HEK293T (cell line): ENCODE measurements around the gene NR5A1.

Experiments
- CTCF ChIA-PET: fragments of 350-600 bp; formaldehyde crosslinking; extraction: SDS; loops from one replicate; lab custom pipeline; 2021; ENCODE audit warnings: antibody characterized with exemption, inconsistent platforms; lab: Yijun Ruan, JAX
- POLR2A ChIA-PET: fragments of 350-600 bp; formaldehyde crosslinking; extraction: SDS; loops from one replicate; lab custom pipeline; 2020; ENCODE audit warnings: antibody characterized with exemption, inconsistent platforms; lab: Yijun Ruan, JAX
- DNase-seq: peaks from one replicate; pipeline ENCODE4 v3.0.0; 2012; ENCODE audit warnings: mixed read lengths; ENCODE audit errors: extremely low spot score
- ARNT ChIP-seq: fragments of 450-650 bp; IDR thresholded peaks from 2 replicates; pipeline ENCODE4 v1.6.1; 2017; ENCODE audit warnings: mild to moderate bottlenecking
- BHLHE40 ChIP-seq: fragments of 450-650 bp; IDR thresholded peaks from 2 replicates; pipeline ENCODE4 v1.6.1; 2016; ENCODE audit warnings: mild to moderate bottlenecking, moderate library complexity, borderline replicate concordance
- CTBP1 ChIP-seq: fragments of 450-650 bp; IDR thresholded peaks from 2 replicates; pipeline ENCODE4 v1.6.1; 2016; ENCODE audit warnings: borderline replicate concordance
- ELF4 ChIP-seq: fragments of 450-650 bp; IDR thresholded peaks from 2 replicates; pipeline ENCODE4 v1.6.1; 2017; ENCODE audit warnings: antibody characterized with exemption
- FOXA1 ChIP-seq: fragments of 450-650 bp; IDR thresholded peaks from 2 replicates; pipeline ENCODE4 v1.6.1; 2016; ENCODE audit warnings: mild to moderate bottlenecking
- FOXK2 ChIP-seq: fragments of 450-650 bp; IDR thresholded peaks from 2 replicates; pipeline ENCODE4 v1.6.1; 2016; ENCODE audit warnings: mild to moderate bottlenecking
- FOXM1 ChIP-seq: fragments of 450-650 bp; IDR thresholded peaks from 2 replicates; pipeline ENCODE4 v1.6.1; 2017; ENCODE audit warnings: mild to moderate bottlenecking, borderline replicate concordance
- HDGF ChIP-seq: fragments of 450-650 bp; IDR thresholded peaks from 2 replicates; pipeline ENCODE4 v1.6.1; 2017; ENCODE audit warnings: antibody characterized with exemption, borderline replicate concordance
- L3MBTL2 ChIP-seq: fragments of 450-650 bp; conservative IDR thresholded peaks from 2 replicates; pipeline ENCODE4 v1.6.1; 2016; ENCODE audit warnings: mild to moderate bottlenecking
- LEF1 ChIP-seq: fragments of 450-650 bp; IDR thresholded peaks from 2 replicates; pipeline ENCODE4 v1.6.1; 2017; ENCODE audit warnings: mild to moderate bottlenecking, borderline replicate concordance
- NFRKB ChIP-seq: fragments of 450-650 bp; IDR thresholded peaks from 2 replicates; pipeline ENCODE4 v1.6.1; 2016; ENCODE audit warnings: mild to moderate bottlenecking, moderate library complexity
- PKNOX1 ChIP-seq: fragments of 450-650 bp; IDR thresholded peaks from 2 replicates; pipeline ENCODE4 v1.6.1; 2016
- SP1 ChIP-seq: fragments of 450-650 bp; IDR thresholded peaks from 2 replicates; pipeline ENCODE4 v1.6.1; 2017
- SUZ12 ChIP-seq: fragments of 450-650 bp; IDR thresholded peaks from 2 replicates; pipeline ENCODE4 v1.6.1; 2016; ENCODE audit warnings: mild to moderate bottlenecking
- TARDBP ChIP-seq: fragments of 450-650 bp; IDR thresholded peaks from 2 replicates; pipeline ENCODE4 v1.6.1; 2016
- ZNF384 ChIP-seq: fragments of 450-650 bp; IDR thresholded peaks from 2 replicates; pipeline ENCODE4 v1.6.1; 2016

Gene NR5A1

DNA sequence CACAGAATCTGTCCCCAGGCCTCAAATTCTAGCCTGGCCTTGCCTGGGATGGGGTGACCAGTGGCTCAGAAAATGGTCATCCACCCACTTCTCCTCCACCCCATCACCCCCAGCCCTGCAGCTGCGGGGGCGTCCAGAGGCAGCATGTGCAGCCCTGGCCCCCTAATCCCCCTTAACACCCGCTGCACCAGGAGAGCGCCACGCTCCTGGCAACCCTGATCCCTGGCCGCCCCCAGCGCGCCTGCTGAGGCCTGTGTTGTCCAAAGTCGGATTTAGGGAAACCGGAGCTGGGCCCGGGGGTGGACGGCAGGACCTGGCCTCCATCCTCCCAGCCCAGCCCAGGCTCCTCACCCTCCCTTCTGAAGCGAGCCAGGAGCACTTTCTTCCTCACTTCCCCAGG is 22.0 kb downstream of the NR5A1 start:
- ChIA-PET CTCF (no interaction called here), POLR2A (no interaction called here)
- DNase-seq = no peak
- TF ChIP-seq PKNOX1 (no peak), L3MBTL2 (no peak), ZNF384 (no peak), FOXM1 (no peak), LEF1 (no peak), CTBP1 (no peak), TARDBP (no peak), SUZ12 (no peak), FOXK2 (no peak), FOXA1 (no peak), BHLHE40 (no peak), ELF4 (no peak), NFRKB (no peak), HDGF (no peak), ARNT (no peak), SP1 (no peak)

DNA sequence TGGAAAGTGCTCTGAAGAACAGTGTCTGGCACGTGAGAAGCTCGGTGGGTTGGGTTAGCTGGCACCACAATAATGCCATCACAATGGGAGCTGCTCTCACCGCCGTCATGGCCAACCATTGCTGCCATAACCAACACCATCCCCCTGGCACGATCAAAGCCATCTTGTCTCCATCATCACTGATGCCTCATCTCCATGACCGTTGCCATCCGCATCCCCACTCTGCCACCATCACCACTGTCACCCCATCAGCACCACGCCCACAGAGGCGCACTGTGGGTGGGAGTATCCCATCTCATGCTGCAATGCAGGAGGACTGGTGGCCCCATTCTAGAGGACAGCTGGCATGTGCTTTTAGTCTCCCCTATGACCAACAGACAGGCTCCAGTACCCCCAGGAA is 23.7 kb downstream of the NR5A1 start:
- TF ChIP-seq LEF1 (no peak), PKNOX1 (no peak), NFRKB (no peak), FOXK2 (no peak), TARDBP (no peak), BHLHE40 (no peak), ARNT (no peak), FOXA1 (no peak)
- ChIA-PET POLR2A (no interaction called here), CTCF (no interaction called here)
- no peak for DNase-seq

GRCh38 chr9:124482431-124483031 is 24.7 kb downstream of the NR5A1 start:
- POLR2A ChIA-PET = no interaction called here
- no peak for TF ChIP-seq SP1
- no peak for TF ChIP-seq SUZ12
- TF ChIP-seq ZNF384 = no peak
- TF ChIP-seq NFRKB = no peak
- no peak for TF ChIP-seq L3MBTL2
- TF ChIP-seq ARNT = no peak
- no peak for TF ChIP-seq HDGF
- CTCF ChIA-PET = interaction anchor here (0.6 kb wide), 1 partner anchor 24 kb away, joined by 3 read pairs; no protein-coding TSS in a partner anchor
- peak; percentile 79 for DNase-seq

- TF ChIP-seq FOXK2 (no peak), NFRKB (no peak), ARNT (no peak), PKNOX1 (no peak), L3MBTL2 (no peak), BHLHE40 (no peak), FOXM1 (no peak)
- DNase-seq = no peak
- ChIA-PET CTCF (interaction anchor here (1.2 to 1.4 kb wide), 2 partner anchors 24 to 56 kb away, joined by 3 read pairs; no protein-coding TSS in a partner anchor), POLR2A (interaction anchor here (0.6 kb wide), 1 partner anchor 179 kb away, joined by 3 read pairs; no protein-coding TSS in a partner anchor)
Observed at GRCh38 chr9:124481115-124481514, 26.1 kb downstream of the NR5A1 start.

DNA sequence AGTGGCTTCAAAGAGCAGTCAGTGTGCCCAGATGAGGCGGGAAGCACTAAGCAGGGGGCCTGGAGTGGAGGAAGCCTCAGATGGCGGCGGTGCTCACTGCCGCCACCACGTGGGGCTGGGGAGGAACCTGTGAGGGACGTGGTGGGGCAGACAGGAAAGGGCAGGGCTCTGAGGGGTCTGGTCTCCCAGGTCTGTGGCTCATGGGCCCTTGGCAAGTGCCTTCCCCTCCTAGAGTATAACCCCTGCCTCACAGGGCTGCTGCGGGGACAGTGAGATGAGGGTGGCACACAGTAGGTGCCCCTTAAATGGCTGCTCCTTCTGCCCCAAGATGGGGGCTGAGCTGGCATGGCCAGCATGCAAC is 26.6 kb downstream of the NR5A1 start:
- ChIA-PET POLR2A (no interaction called here), CTCF (interaction anchor here (1.2 to 1.4 kb wide), 2 partner anchors 24 to 56 kb away, joined by 3 read pairs; no protein-coding TSS in a partner anchor)
- TF ChIP-seq ARNT (no peak), L3MBTL2 (peak; percentile 90)
- DNase-seq = peak; percentile 85

DNA sequence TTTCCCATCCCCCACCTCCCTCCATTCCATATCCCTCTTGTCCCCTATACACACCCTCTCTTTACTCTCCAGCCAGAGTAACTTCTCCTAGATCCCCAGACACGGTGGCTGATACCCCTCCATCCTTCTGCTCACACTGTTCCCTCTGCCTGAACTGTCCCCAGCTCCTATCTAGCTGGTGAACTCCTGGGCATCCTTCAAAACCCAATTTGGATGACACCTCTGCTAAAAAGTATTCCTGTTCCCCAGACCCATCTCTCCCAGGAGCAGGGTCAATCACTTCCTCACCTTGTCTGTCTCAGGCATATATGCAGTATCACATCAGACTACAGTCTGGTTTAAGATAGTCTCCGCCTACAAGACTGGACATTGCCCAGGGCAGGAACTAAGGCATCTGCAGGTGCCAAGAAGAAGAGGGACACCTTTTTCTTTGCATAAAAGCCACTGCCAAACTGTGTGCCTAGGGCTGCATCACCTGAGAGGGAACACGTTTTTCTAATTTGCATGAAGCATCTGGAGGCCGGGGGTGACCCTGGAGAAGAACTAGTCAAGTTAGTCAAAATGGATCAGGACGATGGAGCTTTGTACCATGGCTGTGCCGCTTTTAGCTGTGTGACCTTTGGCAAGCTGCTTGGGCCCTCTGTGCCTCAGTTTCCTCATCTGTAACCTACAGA is 27.1 kb downstream of the NR5A1 start:
- no peak for DNase-seq
- CTCF ChIA-PET = interaction anchor here (0.7 to 1.4 kb wide), 2 partner anchors 23 to 70 kb away, joined by 3 read pairs; no protein-coding TSS in a partner anchor
- POLR2A ChIA-PET = no interaction called here
- no peak for TF ChIP-seq HDGF
- TF ChIP-seq L3MBTL2 = no peak
- TF ChIP-seq LEF1 = no peak
- TF ChIP-seq BHLHE40 = no peak
- no peak for TF ChIP-seq FOXM1
- TF ChIP-seq ARNT = no peak
- TF ChIP-seq PKNOX1 = no peak
